OCI-LY1 (cell line): ENCODE measurements around the gene SPRING1.

Experiments
- H2AFZ ChIP-seq: fragments of 200-600 bp; sonication (generic), shearing (Covaris generic); 2 replicates; pipeline ENCODE4 v1.6.0; 2014; ENCODE audit warnings: antibody characterized with exemption, mild to moderate bottlenecking, low read length
- H3F3A ChIP-seq: fragments of 200-600 bp; sonication (generic), shearing (Covaris generic); 2 replicates; pipeline ENCODE4 v1.6.0; 2014; ENCODE audit warnings: mild to moderate bottlenecking, antibody characterized with exemption, low read length, moderate library complexity; ENCODE audit not compliant: insufficient read depth
- H3K27ac ChIP-seq: fragments of 200-600 bp; sonication (generic); 2 replicates; pipeline ENCODE4 v1.5.1; 2014; ENCODE audit warnings: low read length, mixed run types, mild to moderate bottlenecking, low read depth; ENCODE audit not compliant: poor library complexity, severe bottlenecking
- H3K27me3 ChIP-seq: fragments of 200-600 bp; sonication (generic); 2 replicates; pipeline ENCODE4 v1.6.0; 2014; ENCODE audit warnings: antibody characterized with exemption, mild to moderate bottlenecking, low read length, moderate library complexity; ENCODE audit not compliant: insufficient read depth
- H3K36me3 ChIP-seq: fragments of 200-600 bp; sonication (generic); 2 replicates; pipeline ENCODE4 v1.6.1; 2014; ENCODE audit warnings: mild to moderate bottlenecking, antibody characterized with exemption, low read length, moderate library complexity, mixed read lengths; ENCODE audit not compliant: insufficient read depth
- H3K4me1 ChIP-seq: fragments of 200-600 bp; sonication (generic); 2 replicates; pipeline ENCODE4 v1.5.1; 2014; ENCODE audit warnings: mild to moderate bottlenecking, low read length, moderate library complexity; ENCODE audit not compliant: insufficient read depth, severe bottlenecking
- H3K4me2 ChIP-seq: fragments of 200-600 bp; sonication (generic), shearing (Covaris generic); 2 replicates; pipeline ENCODE4 v1.6.1; 2014; ENCODE audit warnings: low read length
- H3K4me3 ChIP-seq: fragments of 200-600 bp; sonication (generic); 2 replicates; pipeline ENCODE4 v1.5.1; 2014; ENCODE audit warnings: low read length, low read depth, mild to moderate bottlenecking, mixed read lengths; ENCODE audit not compliant: poor library complexity, severe bottlenecking
- H3K79me2 ChIP-seq: fragments of 200-600 bp; shearing (Covaris generic); 2 replicates; pipeline ENCODE4 v1.6.1; 2016; ENCODE audit warnings: mixed run types, low read length, mixed read lengths; ENCODE audit not compliant: insufficient read depth
- H3K9ac ChIP-seq: fragments of 200-600 bp; sonication (generic), shearing (Covaris generic); 2 replicates; pipeline ENCODE4 v1.6.1; 2014; ENCODE audit warnings: mild to moderate bottlenecking, low read length, mixed read lengths
- H3K9me2 ChIP-seq: fragments of 200-600 bp; sonication (generic), shearing (Covaris generic); 2 replicates; pipeline ENCODE4 v1.6.1; 2014; ENCODE audit warnings: low read depth, mild to moderate bottlenecking, low read length, mixed read lengths
- H3K9me3 ChIP-seq: fragments of 200-600 bp; shearing (Covaris generic); 2 replicates; pipeline ENCODE4 v1.6.1; 2014; ENCODE audit warnings: low read length, mixed read lengths
- H4K20me1 ChIP-seq: fragments of 200-600 bp; sonication (generic), shearing (Covaris generic); 2 replicates; pipeline ENCODE4 v1.6.0; 2016; ENCODE audit warnings: mild to moderate bottlenecking, low read length; ENCODE audit not compliant: insufficient read depth
- CTCF ChIP-seq: fragments of 200-600 bp; sonication (generic), shearing (Covaris generic); IDR thresholded peaks from 2 replicates; pipeline ENCODE4 v1.5.1; 2017; ENCODE audit warnings: mild to moderate bottlenecking, antibody characterized with exemption, low read length, moderate library complexity, mixed read lengths
- EZH2 ChIP-seq: fragments of 200-600 bp; sonication (generic), shearing (Covaris generic); IDR thresholded peaks from 2 replicates; pipeline ENCODE4 v1.8.0; 2017; ENCODE audit warnings: borderline replicate concordance, mixed run types, mild to moderate bottlenecking, antibody characterized with exemption, low read length, moderate library complexity, mixed read lengths

SPRING1 gene

GRCh38 chr12:116774020-116774419 lies 36.2 kb upstream of the SPRING1 start:
- no peaks in the 10 kb centered on the region for H3K9me2 ChIP-seq
- no peak overlapping the region for H3K9ac ChIP-seq
- no peaks in the 10 kb centered on the region for H3K9me3 ChIP-seq
- no peak overlapping the region for H3K4me3 ChIP-seq
- H3K79me2 ChIP-seq, result no peaks in the 10 kb centered on the region
- no peak overlapping the region for H3K4me2 ChIP-seq
- no peaks in the 10 kb centered on the region for H3K27me3 ChIP-seq
- H3K36me3 ChIP-seq, result peaks cover 34% of the 10 kb centered on the region
- H4K20me1 ChIP-seq, result no peaks in the 10 kb centered on the region
- no peaks in the 10 kb centered on the region for H3K4me1 ChIP-seq
- no peak overlapping the region for H2AFZ ChIP-seq
- TF ChIP-seq CTCF (no peak), EZH2 (no peak)
- H3F3A ChIP-seq, result no peaks in the 10 kb centered on the region
- H3K27ac ChIP-seq, result no peak overlapping the region

- Histone ChIP-seq H3K4me1 (no peaks in the 10 kb centered on the region), H4K20me1 (no peaks in the 10 kb centered on the region), H3K27me3 (no peaks in the 10 kb centered on the region), H3F3A (no peaks in the 10 kb centered on the region), H3K9ac (no peak overlapping the region), H3K9me3 (no peaks in the 10 kb centered on the region), H2AFZ (no peak overlapping the region), H3K4me2 (no peak overlapping the region), H3K36me3 (peaks cover 32% of the 10 kb centered on the region), H3K27ac (no peak overlapping the region), H3K4me3 (no peak overlapping the region), H3K9me2 (no peaks in the 10 kb centered on the region), H3K79me2 (no peaks in the 10 kb centered on the region)
- TF ChIP-seq EZH2 (no peak), CTCF (no peak)
Measured at GRCh38 chr12:116773276-116773731, 35.4 kb upstream of the SPRING1 start.

- Histone ChIP-seq H3K79me2 (no peaks in the 10 kb centered on the region), H3K27ac (no peak overlapping the region), H3K27me3 (no peaks in the 10 kb centered on the region), H3K4me2 (no peak overlapping the region), H3K36me3 (peaks cover 46% of the 10 kb centered on the region), H2AFZ (no peak overlapping the region), H3F3A (no peaks in the 10 kb centered on the region), H3K4me1 (no peaks in the 10 kb centered on the region), H3K9me3 (no peaks in the 10 kb centered on the region), H4K20me1 (no peaks in the 10 kb centered on the region), H3K9me2 (no peaks in the 10 kb centered on the region), H3K4me3 (no peak overlapping the region), H3K9ac (no peak overlapping the region)
- TF ChIP-seq CTCF, result no peak
- no peak for TF ChIP-seq EZH2
Measured at GRCh38 chr12:116771651-116772050, 33.8 kb upstream of the SPRING1 start.
